Mononuclear cell (primary cell): ENCODE results near the gene TMEM200A. TPM values are rescaled to one million over a fixed set of nuclear protein-coding genes. Genes with fewer than 3 reads are reported as not detected.

Experiments used
- H3K27me3 ChIP-seq: 2 replicates; pipeline ENCODE4 v1.6.0; 2011; ENCODE audit warnings: low read length, control low read depth; ENCODE audit not compliant: insufficient read depth
- H3K4me1 ChIP-seq: 2 replicates; pipeline ENCODE4 v1.5.1; 2011; ENCODE audit warnings: mild to moderate bottlenecking, low read length, control low read depth; ENCODE audit not compliant: insufficient read depth
- H3K4me3 ChIP-seq: 2 replicates; pipeline ENCODE4 v1.5.1; 2011; ENCODE audit warnings: mild to moderate bottlenecking, low read length, moderate library complexity
- H3K9me3 ChIP-seq: 2 replicates; pipeline ENCODE4 v1.5.1; 2011; ENCODE audit warnings: low read depth, mild to moderate bottlenecking, control low read depth, low read length
- total RNA-seq: library from RNA; depleted of rRNA; stranded (reverse); fragments of >200 nt; gene quantifications from one replicate; pipeline ENCODE4 v1.2.3, GENCODE V29; 2012

TMEM200A gene
- total RNA-seq, 1 donor, result 0.63 TPM

GRCh38 chr6:130426066-130426721 lies 60.4 kb downstream of the TMEM200A start:
- H3K4me3 ChIP-seq, result no peak overlapping the region
- no peaks in the 10 kb centered on the region for H3K27me3 ChIP-seq
- H3K9me3 ChIP-seq, result no peaks in the 10 kb centered on the region
- H3K4me1 ChIP-seq, result no peaks in the 10 kb centered on the region

GRCh38 chr6:130431346-130431852 lies 65.6 kb downstream of the TMEM200A start:
- Histone ChIP-seq H3K9me3 (no peaks in the 10 kb centered on the region), H3K4me3 (no peak overlapping the region), H3K4me1 (no peaks in the 10 kb centered on the region), H3K27me3 (no peaks in the 10 kb centered on the region)

- Histone ChIP-seq H3K27me3 (no peaks in the 10 kb centered on the region), H3K4me3 (no peak overlapping the region), H3K9me3 (no peaks in the 10 kb centered on the region), H3K4me1 (no peaks in the 10 kb centered on the region)
These were observed 67.0 kb downstream of the TMEM200A start for GRCh38 chr6:130432838-130433237.

- Histone ChIP-seq H3K4me1 (no peaks in the 10 kb centered on the region), H3K27me3 (no peaks in the 10 kb centered on the region), H3K9me3 (no peaks in the 10 kb centered on the region), H3K4me3 (no peak overlapping the region)
These were observed 68.5 kb downstream of the TMEM200A start for GRCh38 chr6:130434174-130434873.

- H3K4me1 ChIP-seq, result no peaks in the 10 kb centered on the region
- H3K27me3 ChIP-seq, result no peaks in the 10 kb centered on the region
- H3K9me3 ChIP-seq, result no peaks in the 10 kb centered on the region
- H3K4me3 ChIP-seq, result no peak overlapping the region
These were observed 69.4 kb downstream of the TMEM200A start for GRCh38 chr6:130435181-130435580.

- Histone ChIP-seq H3K4me1 (no peaks in the 10 kb centered on the region), H3K27me3 (no peaks in the 10 kb centered on the region), H3K4me3 (no peak overlapping the region), H3K9me3 (no peaks in the 10 kb centered on the region)
These were observed 72.1 kb downstream of the TMEM200A start for GRCh38 chr6:130437961-130438360.

GRCh38 chr6:130447374-130447773 lies 81.6 kb downstream of the TMEM200A start:
- Histone ChIP-seq H3K27me3 (no peaks in the 10 kb centered on the region), H3K4me1 (no peaks in the 10 kb centered on the region), H3K9me3 (no peaks in the 10 kb centered on the region), H3K4me3 (no peak overlapping the region)

GRCh38 chr6:130452336-130452735 lies 86.5 kb downstream of the TMEM200A start:
- no peaks in the 10 kb centered on the region for H3K4me1 ChIP-seq

GRCh38 chr6:130453230-130453629 lies 87.4 kb downstream of the TMEM200A start:
- Histone ChIP-seq H3K4me3 (no peak overlapping the region), H3K9me3 (no peaks in the 10 kb centered on the region), H3K27me3 (no peaks in the 10 kb centered on the region), H3K4me1 (no peaks in the 10 kb centered on the region)

More at GRCh38 chr6:130452336-130452735, 86.5 kb downstream of the TMEM200A start:
- no peaks in the 10 kb centered on the region for H3K9me3 ChIP-seq
- H3K4me3 ChIP-seq, result no peak overlapping the region
- H3K27me3 ChIP-seq, result no peaks in the 10 kb centered on the region

- no peaks in the 10 kb centered on the region for H3K4me1 ChIP-seq
- no peaks in the 10 kb centered on the region for H3K9me3 ChIP-seq
- H3K27me3 ChIP-seq, result no peaks in the 10 kb centered on the region
- no peak overlapping the region for H3K4me3 ChIP-seq
These were observed 91.8 kb downstream of the TMEM200A start for GRCh38 chr6:130457605-130458004.

- Histone ChIP-seq H3K4me3 (no peak overlapping the region), H3K4me1 (no peaks in the 10 kb centered on the region), H3K9me3 (no peaks in the 10 kb centered on the region), H3K27me3 (no peaks in the 10 kb centered on the region)
These were observed 93.5 kb downstream of the TMEM200A start for GRCh38 chr6:130459316-130459715.

GRCh38 chr6:130460934-130461333 lies 95.1 kb downstream of the TMEM200A start:
- no peaks in the 10 kb centered on the region for H3K4me1 ChIP-seq
- H3K27me3 ChIP-seq, result no peaks in the 10 kb centered on the region
- H3K9me3 ChIP-seq, result no peaks in the 10 kb centered on the region
- no peak overlapping the region for H3K4me3 ChIP-seq

- H3K4me3 ChIP-seq, result no peak overlapping the region
- no peaks in the 10 kb centered on the region for H3K4me1 ChIP-seq
- no peaks in the 10 kb centered on the region for H3K9me3 ChIP-seq
- no peaks in the 10 kb centered on the region for H3K27me3 ChIP-seq
These were observed 100.4 kb downstream of the TMEM200A start for GRCh38 chr6:130466052-130466747.

GRCh38 chr6:130466748-130467061 lies 100.9 kb downstream of the TMEM200A start:
- Histone ChIP-seq H3K27me3 (no peaks in the 10 kb centered on the region), H3K9me3 (no peaks in the 10 kb centered on the region), H3K4me1 (no peaks in the 10 kb centered on the region), H3K4me3 (no peak overlapping the region)
